GM19240 (cell line): ENCODE measurements around the gene U2AF2.

Experiments used
- DNase-seq: peaks from one replicate; pipeline ENCODE4 v3.0.0; 2011; ENCODE audit warnings: low spot score; ENCODE audit not compliant: insufficient read length

The U2AF2 gene

GRCh38 chr19:55656988-55657747 is 2.3 kb downstream of the U2AF2 start:
- no peak for DNase-seq

GRCh38 chr19:55658846-55659459 is 4.1 kb downstream of the U2AF2 start:
- no peak for DNase-seq

- DNase-seq = no peak
These were observed 5.0 kb downstream of the U2AF2 start for GRCh38 chr19:55659822-55660221.

- DNase-seq = no peak
These were observed 5.6 kb downstream of the U2AF2 start for GRCh38 chr19:55660404-55660803.

- DNase-seq = no peak
These were observed 6.2 kb downstream of the U2AF2 start for GRCh38 chr19:55660991-55661390.

GRCh38 chr19:55661826-55662225 is 7.0 kb downstream of the U2AF2 start:
- DNase-seq = no peak

- no peak for DNase-seq
These were observed 9.2 kb downstream of the U2AF2 start for GRCh38 chr19:55663846-55664536.

- no peak for DNase-seq
These were observed 11.6 kb downstream of the U2AF2 start for GRCh38 chr19:55666343-55667005.

GRCh38 chr19:55667006-55667381 is 12.2 kb downstream of the U2AF2 start:
- no peak for DNase-seq

GRCh38 chr19:55667511-55667910 is 12.7 kb downstream of the U2AF2 start:
- DNase-seq = no peak

- DNase-seq = no peak
These were observed 13.1 kb downstream of the U2AF2 start for GRCh38 chr19:55667958-55668357.

GRCh38 chr19:55668603-55669348 is 13.9 kb downstream of the U2AF2 start:
- DNase-seq = no peak

GRCh38 chr19:55669418-55670279 is 14.8 kb downstream of the U2AF2 start:
- DNase-seq = no peak

- no peak for DNase-seq
These were observed 15.6 kb downstream of the U2AF2 start for GRCh38 chr19:55670280-55671053.

- no peak for DNase-seq
These were observed 16.2 kb downstream of the U2AF2 start for GRCh38 chr19:55671054-55671378.

- DNase-seq = no peak
These were observed 17.6 kb downstream of the U2AF2 start for GRCh38 chr19:55672418-55672817.

- no peak for DNase-seq
These were observed 18.6 kb downstream of the U2AF2 start for GRCh38 chr19:55673465-55673864.

- no peak for DNase-seq
These were observed 19.1 kb downstream of the U2AF2 start for GRCh38 chr19:55673889-55674288.

- no peak for DNase-seq
These were observed 19.6 kb downstream of the U2AF2 start for GRCh38 chr19:55674459-55674840.
